Smooth muscle cell of the pulmonary artery (primary cell): Measurements from ENCODE around the gene TOB1. TPM values are rescaled to one million over a fixed set of nuclear protein-coding genes. Genes with fewer than 3 reads are reported as not detected.

Experiments
- total RNA-seq: library from RNA; depleted of rRNA; stranded (reverse); fragments of >200 nt; gene quantifications from 2 replicates; pipeline ENCODE4 v1.2.3, GENCODE V29; 2014

TOB1 gene, protein sequence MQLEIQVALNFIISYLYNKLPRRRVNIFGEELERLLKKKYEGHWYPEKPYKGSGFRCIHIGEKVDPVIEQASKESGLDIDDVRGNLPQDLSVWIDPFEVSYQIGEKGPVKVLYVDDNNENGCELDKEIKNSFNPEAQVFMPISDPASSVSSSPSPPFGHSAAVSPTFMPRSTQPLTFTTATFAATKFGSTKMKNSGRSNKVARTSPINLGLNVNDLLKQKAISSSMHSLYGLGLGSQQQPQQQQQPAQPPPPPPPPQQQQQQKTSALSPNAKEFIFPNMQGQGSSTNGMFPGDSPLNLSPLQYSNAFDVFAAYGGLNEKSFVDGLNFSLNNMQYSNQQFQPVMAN
- total RNA-seq, result 15.4 and 19.0 TPM in 2 replicates

DNA sequence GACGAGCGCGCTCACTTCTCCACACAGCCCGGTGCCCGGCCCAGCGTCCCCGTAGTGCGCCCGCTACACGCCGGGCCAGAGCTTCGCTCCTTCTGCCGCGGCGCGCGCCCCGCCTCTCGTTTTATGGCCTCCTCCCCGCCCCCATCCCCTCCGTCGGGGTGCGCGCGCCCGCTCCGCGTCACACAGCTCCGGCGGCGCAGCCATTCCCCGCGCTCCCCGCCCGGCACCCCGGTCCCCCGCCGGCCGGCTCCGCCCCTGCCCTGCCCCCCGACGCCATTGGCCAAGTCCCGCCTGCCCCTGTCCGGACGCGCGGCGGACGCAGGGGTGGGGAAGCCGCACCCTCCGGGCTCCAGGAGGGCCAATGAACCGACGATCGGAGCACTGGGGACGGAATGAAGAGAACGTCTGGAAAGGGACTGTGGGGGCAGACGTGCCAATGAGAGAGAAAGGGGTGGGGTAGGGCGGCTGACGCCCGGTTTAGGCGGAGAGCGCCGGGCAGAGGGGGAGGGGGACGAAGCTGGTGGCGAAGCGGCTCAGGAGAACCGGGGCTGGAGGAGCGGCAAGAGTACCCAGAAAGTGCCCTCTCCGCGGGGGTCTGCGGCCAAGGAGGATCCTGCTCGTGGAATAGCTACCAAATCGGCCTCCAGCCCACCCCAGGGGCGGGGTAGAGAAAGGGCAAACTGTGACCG lies at the start of gene TOB1:
Gene TOB1, minus strand, starts transcription at position 94 of the 689 bp plus-strand sequence. CDS start 2,337 bp downstream, outside the sequence.

DNA sequence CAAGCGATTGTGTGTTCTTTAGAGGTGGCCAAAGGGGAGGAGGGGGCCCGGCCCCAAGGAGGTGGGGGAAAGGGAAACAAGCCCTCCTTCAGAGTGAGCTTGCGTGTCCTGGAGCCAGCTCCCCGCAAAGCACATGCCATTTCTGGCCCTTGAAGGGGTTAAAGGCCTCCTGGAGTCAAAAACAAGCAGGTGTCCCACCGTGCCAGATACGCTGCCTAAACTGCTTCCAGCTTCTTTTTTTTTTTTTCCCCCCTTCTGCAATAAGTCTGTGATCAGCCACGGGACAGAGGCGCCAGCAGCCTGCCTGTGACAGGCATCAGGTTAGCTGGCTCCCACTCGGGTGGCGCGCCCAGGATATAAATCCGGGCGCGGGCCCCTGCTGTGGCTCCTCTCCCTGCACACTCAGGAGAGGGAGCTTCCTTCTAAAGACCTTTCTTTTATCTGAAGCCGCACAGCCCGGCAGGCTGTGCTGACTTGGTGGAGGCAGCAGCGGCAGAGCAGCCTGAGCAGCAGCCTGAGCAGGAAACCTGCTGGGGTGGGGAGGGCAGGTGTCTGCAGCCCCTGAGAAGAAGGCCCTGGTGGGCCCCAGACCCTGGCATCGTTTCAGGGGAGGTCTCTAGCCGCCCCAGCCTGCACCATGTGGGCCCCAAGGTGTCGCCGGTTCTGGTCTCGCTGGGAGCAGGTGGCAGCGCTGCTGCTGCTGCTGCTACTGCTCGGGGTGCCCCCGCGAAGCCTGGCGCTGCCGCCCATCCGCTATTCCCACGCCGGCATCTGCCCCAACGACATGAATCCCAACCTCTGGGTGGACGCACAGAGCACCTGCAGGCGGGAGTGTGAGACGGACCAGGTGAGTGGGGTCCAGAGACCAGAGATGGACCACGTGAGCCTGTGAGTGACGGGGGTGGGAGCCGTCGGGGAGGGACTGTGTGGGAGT lies 30.6 kb downstream of the TOB1 start, which contains the start of gene WFIKKN2:
Gene WFIKKN2, plus strand, starts transcription at position 286 of the 934 bp plus-strand sequence. Its CDS starts 352 bp downstream, at position 638.

Other genes with a start within 250 kb of the TOB1 start
- 18.2 and 29.7 TPM in 2 replicates for gene ABCC3, start 231.5 kb downstream of the TOB1 start, total RNA-seq
- gene ANKRD40, start 158.4 kb downstream of the TOB1 start, total RNA-seq, result 28.4 and 30.6 TPM in 2 replicates
- gene LUC7L3, start 146.8 kb downstream of the TOB1 start, total RNA-seq, result 18.5 and 20.4 TPM in 2 replicates
- not detected in 2 replicates for gene ANKRD40CL, start 98.8 kb downstream of the TOB1 start, total RNA-seq
- gene WFIKKN2, start 30.8 kb downstream of the TOB1 start, total RNA-seq, result 0.07 TPM in 2 replicates